ENCODE data around the gene SIVA1.

SIVA1 gene

GRCh38 chr14:104774453-104775072 is 21.6 kb downstream of the SIVA1 start:
- no peak for TF ChIP-seq CTCF (IDR thresholded peaks at IDR 0.05)
- H3K27ac ChIP-seq: no peak overlapping the region
- DNase-seq (ENCODE audit: low spot score): no peak
- no peak overlapping the region for H3K4me3 ChIP-seq

- H3K27ac ChIP-seq: no peak overlapping the region
- no peak for TF ChIP-seq CTCF (IDR thresholded peaks at IDR 0.05)
- DNase-seq (ENCODE audit: low spot score): no peak
These were observed 22.1 kb downstream of the SIVA1 start for GRCh38 chr14:104775073-104775489.

GRCh38 chr14:104776481-104776880 is 23.5 kb downstream of the SIVA1 start:
- no peak overlapping the region for H3K27ac ChIP-seq
- TF ChIP-seq CTCF (IDR thresholded peaks at IDR 0.05): no peak
- no peak for DNase-seq (ENCODE audit: low spot score)
- no peak overlapping the region for H3K4me3 ChIP-seq

More at GRCh38 chr14:104775073-104775489, 22.1 kb downstream of the SIVA1 start:
- H3K4me3 ChIP-seq: no peak overlapping the region

- no peak for DNase-seq (ENCODE audit: low spot score)
- H3K27ac ChIP-seq: no peak overlapping the region
- no peak overlapping the region for H3K4me3 ChIP-seq
- no peak for TF ChIP-seq CTCF (IDR thresholded peaks at IDR 0.05)
These were observed 24.2 kb downstream of the SIVA1 start for GRCh38 chr14:104776961-104777807.

GRCh38 chr14:104777808-104778249 is 24.9 kb downstream of the SIVA1 start:
- Histone ChIP-seq H3K27ac (no peak overlapping the region), H3K4me3 (no peak overlapping the region)
- no peak for DNase-seq (ENCODE audit: low spot score)
- TF ChIP-seq CTCF (IDR thresholded peaks at IDR 0.05): no peak

- no peak for TF ChIP-seq CTCF (IDR thresholded peaks at IDR 0.05)
- DNase-seq (ENCODE audit: low spot score): no peak
- Histone ChIP-seq H3K27ac (no peak overlapping the region), H3K4me3 (no peak overlapping the region)
These were observed 25.9 kb downstream of the SIVA1 start for GRCh38 chr14:104778694-104779331.
